ENCODE data around the gene PDS5B. TPM values are rescaled to one million over a fixed set of nuclear protein-coding genes. Genes with fewer than 3 reads are reported as not detected.

The PDS5B gene
- total and polyA plus RNA-seq, 8 donors = 32.5 to 75.8 (median 69.5) TPM

DNA sequence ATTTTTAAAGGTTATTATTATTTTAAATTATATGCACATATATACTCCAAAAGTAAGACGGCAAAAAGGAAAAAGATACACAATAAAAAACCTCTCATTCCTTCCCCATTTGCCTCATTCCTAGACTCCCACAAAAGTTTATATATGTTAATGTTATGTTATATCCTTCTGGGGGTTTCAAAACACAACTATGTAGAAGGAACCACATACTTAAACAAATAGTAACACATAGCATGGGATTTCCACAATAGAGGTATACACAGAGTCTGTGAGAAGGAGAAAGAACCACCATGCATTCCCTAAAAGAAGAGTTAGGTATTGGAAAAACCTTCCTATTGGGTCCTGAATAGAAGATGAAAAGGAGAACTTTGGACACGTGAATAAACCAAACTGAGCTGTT is 9.1 kb downstream of the PDS5B start:
- ATAC-seq (no peak), DNase-seq (no peak)
- peaks cover 0 to 6% of the 10 kb centered on the region in 2 donors for H3K9me3 ChIP-seq
- TF ChIP-seq, protein P1, sequence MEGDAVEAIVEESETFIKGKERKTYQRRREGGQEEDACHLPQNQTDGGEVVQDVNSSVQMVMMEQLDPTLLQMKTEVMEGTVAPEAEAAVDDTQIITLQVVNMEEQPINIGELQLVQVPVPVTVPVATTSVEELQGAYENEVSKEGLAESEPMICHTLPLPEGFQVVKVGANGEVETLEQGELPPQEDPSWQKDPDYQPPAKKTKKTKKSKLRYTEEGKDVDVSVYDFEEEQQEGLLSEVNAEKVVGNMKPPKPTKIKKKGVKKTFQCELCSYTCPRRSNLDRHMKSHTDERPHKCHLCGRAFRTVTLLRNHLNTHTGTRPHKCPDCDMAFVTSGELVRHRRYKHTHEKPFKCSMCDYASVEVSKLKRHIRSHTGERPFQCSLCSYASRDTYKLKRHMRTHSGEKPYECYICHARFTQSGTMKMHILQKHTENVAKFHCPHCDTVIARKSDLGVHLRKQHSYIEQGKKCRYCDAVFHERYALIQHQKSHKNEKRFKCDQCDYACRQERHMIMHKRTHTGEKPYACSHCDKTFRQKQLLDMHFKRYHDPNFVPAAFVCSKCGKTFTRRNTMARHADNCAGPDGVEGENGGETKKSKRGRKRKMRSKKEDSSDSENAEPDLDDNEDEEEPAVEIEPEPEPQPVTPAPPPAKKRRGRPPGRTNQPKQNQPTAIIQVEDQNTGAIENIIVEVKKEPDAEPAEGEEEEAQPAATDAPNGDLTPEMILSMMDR (IDR thresholded peaks at IDR 0.05) = no peak
- H3K27ac ChIP-seq = no peak overlapping the region
- no peak overlapping the region for H3K4me3 ChIP-seq
- H3K36me3 ChIP-seq = no peaks in the 10 kb centered on the region
- intact Hi-C loops (cut with DNase I) = no loop called here
- peaks cover 0 to 35% of the 10 kb centered on the region in 2 donors for H3K4me1 ChIP-seq
- no peaks in the 10 kb centered on the region for H3K27me3 ChIP-seq

- Histone ChIP-seq H3K27ac (no peak overlapping the region), H3K9me3 (peaks cover 0 to 8% of the 10 kb centered on the region in 2 donors), H3K4me3 (no peak overlapping the region), H3K36me3 (no peaks in the 10 kb centered on the region), H3K27me3 (no peaks in the 10 kb centered on the region), H3K4me1 (peaks cover 5 to 10% of the 10 kb centered on the region in 2 donors)
- intact Hi-C loops (cut with DNase I) = no loop called here
- TF ChIP-seq, protein P1 (IDR thresholded peaks at IDR 0.05) = no peak
- no peak for DNase-seq
- no peak for ATAC-seq
Observed at GRCh38 chr13:32600890-32601289, 14.6 kb downstream of the PDS5B start.

GRCh38 chr13:32609428-32609827 is 23.2 kb downstream of the PDS5B start:
- DNase-seq (no peak), ATAC-seq (no peak)
- Histone ChIP-seq H3K4me3 (no peak overlapping the region), H3K9me3 (peaks cover 0 to 8% of the 10 kb centered on the region in 2 donors), H3K4me1 (peaks cover 0 to 9% of the 10 kb centered on the region in 2 donors), H3K27ac (no peak overlapping the region), H3K27me3 (no peaks in the 10 kb centered on the region), H3K36me3 (no peaks in the 10 kb centered on the region)
- TF ChIP-seq, protein P1 (IDR thresholded peaks at IDR 0.05) = no peak
- intact Hi-C loops (cut with DNase I) = no loop called here

- Histone ChIP-seq H3K27me3 (no peaks in the 10 kb centered on the region), H3K36me3 (no peaks in the 10 kb centered on the region), H3K4me1 (peaks cover 0 to 9% of the 10 kb centered on the region in 2 donors), H3K4me3 (no peak overlapping the region), H3K27ac (no peak overlapping the region), H3K9me3 (peaks cover 0 to 8% of the 10 kb centered on the region in 2 donors)
- intact Hi-C loops (cut with DNase I) = no loop called here
- DNase-seq (no peak), ATAC-seq (no peak)
- TF ChIP-seq, protein P1 (IDR thresholded peaks at IDR 0.05) = no peak
Observed at GRCh38 chr13:32610538-32610937, 24.3 kb downstream of the PDS5B start.

DNA sequence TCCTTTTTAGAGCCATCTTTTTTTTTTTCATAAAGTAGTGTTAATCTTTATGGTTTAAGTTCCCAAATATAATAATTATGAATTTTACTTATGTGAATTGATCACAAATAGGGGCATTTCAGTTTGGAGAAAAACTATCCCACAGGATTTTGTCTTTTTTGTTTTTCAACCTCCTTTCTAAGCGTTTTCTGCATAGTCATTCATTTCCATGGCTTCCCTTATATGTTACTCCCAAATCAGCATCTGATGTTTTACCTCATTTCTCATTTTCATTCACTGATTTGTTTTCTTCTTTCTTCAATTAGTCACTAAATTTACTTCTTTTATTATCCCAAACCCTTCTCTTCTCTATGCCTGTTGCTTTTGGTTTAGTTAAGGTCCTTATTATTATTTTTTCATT is 24.7 kb downstream of the PDS5B start:
- ATAC-seq = no peak
- H3K27me3 ChIP-seq = no peaks in the 10 kb centered on the region
- H3K9me3 ChIP-seq = peaks cover 0 to 8% of the 10 kb centered on the region in 2 donors
- H3K4me1 ChIP-seq = peaks cover 0 to 9% of the 10 kb centered on the region in 2 donors
- TF ChIP-seq, protein P1 (IDR thresholded peaks at IDR 0.05) = no peak
- DNase-seq = no peak
- H3K4me3 ChIP-seq = no peak overlapping the region
- intact Hi-C loops (cut with DNase I) = no loop called here
- H3K27ac ChIP-seq = no peak overlapping the region
- no peaks in the 10 kb centered on the region for H3K36me3 ChIP-seq
